ENCODE data around the gene PALM2AKAP2.

Gene PALM2AKAP2

GRCh38 chr9:109789556-109789955, 9.6 kb downstream of the PALM2AKAP2 start:
- TF ChIP-seq ZNF274 (IDR thresholded peaks at IDR 0.05; ENCODE audit: low read depth, low read length): no peak

GRCh38 chr9:109789971-109790370, 10.0 kb downstream of the PALM2AKAP2 start:
- no peak overlapping the region for H3K4me3 ChIP-seq (ENCODE audit: low read length)
- TF ChIP-seq ZNF274 (IDR thresholded peaks at IDR 0.05; ENCODE audit: low read depth, low read length): no peak

More at GRCh38 chr9:109789556-109789955, 9.6 kb downstream of the PALM2AKAP2 start:
- no peak overlapping the region for H3K4me3 ChIP-seq (ENCODE audit: low read length)

GRCh38 chr9:109791003-109791677, 11.1 kb downstream of the PALM2AKAP2 start:
- no peak overlapping the region for H3K4me3 ChIP-seq (ENCODE audit: low read length)
- TF ChIP-seq ZNF274 (IDR thresholded peaks at IDR 0.05; ENCODE audit: low read depth, low read length): no peak

- TF ChIP-seq ZNF274 (IDR thresholded peaks at IDR 0.05; ENCODE audit: low read depth, low read length): no peak
- H3K4me3 ChIP-seq (ENCODE audit: low read length): no peak overlapping the region
Measured at GRCh38 chr9:109791747-109792146, 11.7 kb downstream of the PALM2AKAP2 start.

GRCh38 chr9:109792951-109793546, 13.1 kb downstream of the PALM2AKAP2 start:
- TF ChIP-seq ZNF274 (IDR thresholded peaks at IDR 0.05; ENCODE audit: low read depth, low read length): no peak
- H3K4me3 ChIP-seq (ENCODE audit: low read length): no peak overlapping the region

GRCh38 chr9:109793921-109794320, 13.9 kb downstream of the PALM2AKAP2 start:
- TF ChIP-seq ZNF274 (IDR thresholded peaks at IDR 0.05; ENCODE audit: low read depth, low read length): no peak
- no peak overlapping the region for H3K4me3 ChIP-seq (ENCODE audit: low read length)

GRCh38 chr9:109794361-109795012, 14.5 kb downstream of the PALM2AKAP2 start:
- H3K4me3 ChIP-seq (ENCODE audit: low read length): no peak overlapping the region
- TF ChIP-seq ZNF274 (IDR thresholded peaks at IDR 0.05; ENCODE audit: low read depth, low read length): no peak

GRCh38 chr9:109795613-109796012, 15.6 kb downstream of the PALM2AKAP2 start:
- H3K4me3 ChIP-seq (ENCODE audit: low read length): no peak overlapping the region
- no peak for TF ChIP-seq ZNF274 (IDR thresholded peaks at IDR 0.05; ENCODE audit: low read depth, low read length)

GRCh38 chr9:109796078-109796477, 16.1 kb downstream of the PALM2AKAP2 start:
- TF ChIP-seq ZNF274 (IDR thresholded peaks at IDR 0.05; ENCODE audit: low read depth, low read length): no peak

GRCh38 chr9:109797006-109797405, 17.0 kb downstream of the PALM2AKAP2 start:
- no peak for TF ChIP-seq ZNF274 (IDR thresholded peaks at IDR 0.05; ENCODE audit: low read depth, low read length)
- H3K4me3 ChIP-seq (ENCODE audit: low read length): no peak overlapping the region

More at GRCh38 chr9:109796078-109796477, 16.1 kb downstream of the PALM2AKAP2 start:
- H3K4me3 ChIP-seq (ENCODE audit: low read length): no peak overlapping the region

GRCh38 chr9:109797509-109797908, 17.5 kb downstream of the PALM2AKAP2 start:
- no peak overlapping the region for H3K4me3 ChIP-seq (ENCODE audit: low read length)
- TF ChIP-seq ZNF274 (IDR thresholded peaks at IDR 0.05; ENCODE audit: low read depth, low read length): no peak

GRCh38 chr9:109799141-109799540, 19.1 kb downstream of the PALM2AKAP2 start:
- no peak for TF ChIP-seq ZNF274 (IDR thresholded peaks at IDR 0.05; ENCODE audit: low read depth, low read length)
- H3K4me3 ChIP-seq (ENCODE audit: low read length): no peak overlapping the region

GRCh38 chr9:109799792-109800191, 19.8 kb downstream of the PALM2AKAP2 start:
- TF ChIP-seq ZNF274 (IDR thresholded peaks at IDR 0.05; ENCODE audit: low read depth, low read length): no peak
- no peak overlapping the region for H3K4me3 ChIP-seq (ENCODE audit: low read length)

GRCh38 chr9:109801484-109801883, 21.5 kb downstream of the PALM2AKAP2 start:
- no peak for TF ChIP-seq ZNF274 (IDR thresholded peaks at IDR 0.05; ENCODE audit: low read depth, low read length)

GRCh38 chr9:109802491-109802890, 22.5 kb downstream of the PALM2AKAP2 start:
- TF ChIP-seq ZNF274 (IDR thresholded peaks at IDR 0.05; ENCODE audit: low read depth, low read length): no peak
- no peak overlapping the region for H3K4me3 ChIP-seq (ENCODE audit: low read length)

More at GRCh38 chr9:109801484-109801883, 21.5 kb downstream of the PALM2AKAP2 start:
- no peak overlapping the region for H3K4me3 ChIP-seq (ENCODE audit: low read length)
